DMS53 treated with DMSO at 0.1 percent for 48 hours (cell line): Measurements from ENCODE around the gene SH3GL1.
"Not testable (repeated sequence)": the region's sequence is repeated elsewhere in the genome, so short reads cannot be mapped to it uniquely, and the experiment has no call there.

ENCODE experiments used
- DNase-seq: peaks from one replicate; lab custom pipeline; 2025; ENCODE audit not compliant: unreplicated experiment; lab: John Stamatoyannopoulos, UW

The SH3GL1 gene

GRCh38 chr19:4347521-4347920 is 52.8 kb downstream of the SH3GL1 start:
- DNase-seq: no peak

GRCh38 chr19:4346020-4346383 is 54.3 kb downstream of the SH3GL1 start:
- DNase-seq: no peak

GRCh38 chr19:4345342-4346019 is 54.9 kb downstream of the SH3GL1 start:
- no peak for DNase-seq

- DNase-seq: peak; percentile 46
Observed at GRCh38 chr19:4343370-4344307, 56.7 kb downstream of the SH3GL1 start, which contains the start of gene MPND. TSS of gene MPND (plus strand) at chr19:4343562. CDS start at chr19:4343594, 32 bp downstream.

GRCh38 chr19:4342615-4343369 is 57.6 kb downstream of the SH3GL1 start:
- DNase-seq: peak; percentile 98

- no peak for DNase-seq
Observed at GRCh38 chr19:4342314-4342614, 58.1 kb downstream of the SH3GL1 start.

- peak; percentile 48 for DNase-seq
Observed at GRCh38 chr19:4338441-4339355, 61.6 kb downstream of the SH3GL1 start, which contains the start of gene STAP2. TSS of gene STAP2 (minus strand) at chr19:4338827. CDS start at chr19:4338753, 74 bp downstream.

GRCh38 chr19:4337906-4338440 is 62.4 kb downstream of the SH3GL1 start:
- no peak for DNase-seq

GRCh38 chr19:4334929-4335570 is 65.3 kb downstream of the SH3GL1 start:
- no peak for DNase-seq

- no peak for DNase-seq
Observed at GRCh38 chr19:4329858-4330257, 70.5 kb downstream of the SH3GL1 start.

- DNase-seq: not testable (repeated sequence)
Observed at GRCh38 chr19:4328991-4329681, 71.2 kb downstream of the SH3GL1 start.

- DNase-seq: peak; percentile 87
Observed at GRCh38 chr19:4328243-4328990, 71.9 kb downstream of the SH3GL1 start.

GRCh38 chr19:4327877-4328242 is 72.5 kb downstream of the SH3GL1 start:
- peak; percentile 74 for DNase-seq

- peak; percentile 35 for DNase-seq
Observed at GRCh38 chr19:4327252-4327876, 73.0 kb downstream of the SH3GL1 start.

- no peak for DNase-seq
Observed at GRCh38 chr19:4326837-4327251, 73.5 kb downstream of the SH3GL1 start.

- DNase-seq: no peak
Observed at GRCh38 chr19:4326215-4326836, 74.0 kb downstream of the SH3GL1 start.

GRCh38 chr19:4324228-4324627 is 76.1 kb downstream of the SH3GL1 start:
- DNase-seq: no peak
